HG03135 (cell line): Measurements from ENCODE around the gene RFX3.

ENCODE experiments used
- ATAC-seq: cut with Tn5 transposase; IDR thresholded peaks from one replicate; pipeline ENCODE4 v1.9.1; 2021; ENCODE audit warnings: mild to moderate bottlenecking, moderate library complexity; ENCODE audit not compliant: unreplicated experiment

Gene RFX3

GRCh38 chr9:3525836-3526164 lies at the start of gene RFX3:
RFX3 (minus strand) TSS chr9:3526001; CDS start chr9:3395588, 130,413 bp downstream.
- peak; percentile 52 for ATAC-seq

DNA sequence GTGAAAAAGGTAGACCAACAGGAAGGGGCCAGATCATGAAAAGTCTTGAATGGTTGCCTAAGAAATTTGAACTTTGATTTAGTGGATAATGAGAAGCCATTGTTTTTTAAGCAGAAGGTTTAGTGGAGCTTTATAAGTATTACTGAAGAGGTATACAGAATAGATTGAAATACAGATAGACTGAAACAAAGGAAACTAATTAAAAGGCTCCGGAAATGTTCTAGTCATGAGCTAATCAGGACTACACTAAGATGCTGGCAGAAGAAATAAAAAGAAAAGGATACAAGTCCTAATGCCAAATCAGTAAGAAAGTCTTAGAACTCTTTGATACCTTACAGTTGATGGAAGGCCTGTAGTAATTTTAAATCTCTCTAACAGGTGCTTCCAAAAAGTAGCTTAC lies 45.7 kb upstream of the RFX3 start:
- no peak for ATAC-seq

DNA sequence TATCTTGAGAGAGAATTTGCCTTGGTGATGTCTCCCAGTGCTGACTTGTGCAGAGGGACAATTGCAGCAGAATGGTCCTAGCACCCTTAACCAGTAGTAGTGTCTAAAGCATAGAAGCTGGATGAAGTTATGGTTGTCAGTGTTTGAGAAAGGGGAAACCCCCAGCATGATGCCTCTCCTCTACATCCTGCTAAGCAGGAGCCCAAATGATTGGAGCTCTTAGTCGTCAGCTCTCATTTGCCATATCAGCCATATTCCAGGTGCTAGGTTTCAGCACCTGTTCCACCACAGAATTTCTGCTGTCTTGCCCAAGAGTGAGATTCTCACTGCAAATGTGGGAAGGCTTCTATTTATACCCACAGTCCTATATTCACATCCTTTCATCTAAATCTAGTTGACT lies 43.7 kb upstream of the RFX3 start:
- ATAC-seq: no peak

- ATAC-seq: no peak
Measured at GRCh38 chr9:3567988-3568387, 42.2 kb upstream of the RFX3 start.

- ATAC-seq: no peak
Measured at GRCh38 chr9:3553076-3553765, 27.4 kb upstream of the RFX3 start.

GRCh38 chr9:3549225-3549624 lies 23.4 kb upstream of the RFX3 start:
- ATAC-seq: no peak

DNA sequence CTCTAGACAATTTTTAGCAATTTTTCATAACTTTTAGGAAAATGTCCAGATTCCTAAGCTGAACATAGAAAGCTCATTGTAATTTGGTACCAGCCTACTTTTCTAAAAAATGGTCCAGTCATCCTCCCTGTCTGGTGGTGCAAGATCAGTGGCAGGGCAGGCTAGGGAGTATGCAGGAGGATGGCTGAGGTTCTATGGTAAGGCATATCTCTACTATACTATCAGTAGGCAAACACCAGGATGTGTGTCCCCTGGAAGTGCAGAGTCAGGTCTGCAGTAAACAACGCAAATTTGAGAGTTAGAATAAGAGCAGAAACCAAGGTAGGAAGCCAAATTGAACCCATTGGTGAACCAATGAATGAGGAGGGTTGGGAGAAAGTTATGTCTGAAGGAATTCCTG lies 22.8 kb upstream of the RFX3 start:
- no peak for ATAC-seq

DNA sequence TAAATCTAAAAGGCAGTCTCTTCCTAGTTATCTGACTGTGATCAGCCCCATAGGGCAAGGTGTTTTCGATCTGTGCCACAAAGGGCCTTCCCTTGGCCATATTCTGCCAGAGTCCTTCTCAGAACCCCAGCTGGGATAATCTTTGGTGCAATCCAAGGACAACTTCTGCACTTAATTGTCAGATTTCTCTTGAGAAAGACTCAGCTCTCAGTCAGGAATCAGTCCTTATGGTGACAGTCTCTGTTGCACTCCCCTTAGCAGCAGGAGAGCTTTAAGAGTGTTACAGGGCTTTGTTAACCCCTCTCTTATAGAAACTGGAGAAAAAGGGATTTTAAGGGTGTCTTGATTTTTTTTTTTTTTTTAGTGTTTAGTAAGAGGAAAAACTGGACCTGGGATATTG lies 15.4 kb upstream of the RFX3 start:
- ATAC-seq: no peak

- ATAC-seq: no peak
Measured at GRCh38 chr9:3534614-3535404, 9.0 kb upstream of the RFX3 start.

- ATAC-seq: no peak
Measured at GRCh38 chr9:3532158-3532557, 6.4 kb upstream of the RFX3 start.

DNA sequence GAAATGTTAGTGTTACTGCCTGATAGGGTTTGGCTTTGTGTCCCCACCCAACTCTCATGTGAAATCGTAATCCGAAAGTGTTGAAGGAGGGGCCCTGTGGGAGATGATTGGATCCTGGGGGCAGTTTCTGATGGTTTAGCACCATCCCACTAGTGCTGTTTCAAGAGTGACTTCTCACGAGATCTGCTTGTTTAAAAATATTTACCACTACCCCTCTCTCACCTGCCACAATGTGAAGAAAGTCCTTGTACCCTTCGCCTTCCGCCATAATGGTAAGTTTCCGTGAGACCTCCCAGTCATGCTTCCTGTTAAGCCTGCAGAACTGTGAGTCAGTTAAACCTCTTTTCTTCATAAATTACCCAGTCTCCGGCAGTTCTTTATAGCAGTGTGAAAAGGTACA lies 2.6 kb upstream of the RFX3 start:
- no peak for ATAC-seq

DNA sequence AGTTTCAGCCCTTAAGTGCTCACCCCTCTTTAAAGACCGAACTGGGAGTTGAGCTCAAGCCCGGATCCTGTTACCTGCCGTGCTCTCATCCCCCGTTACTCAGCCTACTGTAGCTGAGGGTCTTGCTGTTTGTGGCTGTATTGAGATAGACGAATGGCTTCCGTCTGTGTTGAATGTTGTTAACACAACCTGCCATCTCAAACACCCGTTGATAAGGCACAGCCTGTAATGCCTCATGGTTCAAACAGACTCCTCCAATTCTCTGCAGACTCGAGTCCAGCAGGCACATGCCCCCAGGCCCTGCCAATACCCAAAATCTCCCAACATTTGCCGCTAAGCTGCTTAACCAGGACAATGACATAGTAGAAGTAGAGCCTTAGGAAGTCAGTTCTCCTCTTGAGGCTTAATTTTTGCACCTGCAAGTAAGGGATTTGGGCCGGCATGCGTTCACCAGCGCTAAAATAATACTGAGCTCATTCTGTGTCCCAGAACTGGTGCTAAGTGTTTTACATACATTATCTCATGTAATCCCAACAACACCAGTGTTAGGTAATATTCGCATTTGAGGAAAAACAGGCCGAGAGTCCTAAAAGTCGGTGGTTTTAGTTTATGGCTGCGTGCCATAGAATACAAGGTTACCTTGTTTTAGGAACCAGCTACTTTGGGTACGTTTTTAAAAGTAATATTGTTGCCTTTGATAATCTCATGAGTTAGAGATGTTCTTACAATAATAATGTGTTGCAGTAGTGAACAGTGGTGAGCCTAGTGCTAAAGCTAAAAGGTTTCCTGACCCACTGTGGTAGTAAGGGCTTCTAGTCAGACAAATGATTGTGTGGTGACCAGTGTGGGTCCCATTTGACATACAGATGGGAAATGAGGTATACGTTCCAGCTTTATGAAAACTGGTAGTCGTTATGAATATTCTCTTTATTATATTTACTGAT lies 1.5 kb upstream of the RFX3 start:
- no peak for ATAC-seq

GRCh38 chr9:3526165-3526996 lies 580 bp upstream of the RFX3 start:
- ATAC-seq: peak; percentile 60

DNA sequence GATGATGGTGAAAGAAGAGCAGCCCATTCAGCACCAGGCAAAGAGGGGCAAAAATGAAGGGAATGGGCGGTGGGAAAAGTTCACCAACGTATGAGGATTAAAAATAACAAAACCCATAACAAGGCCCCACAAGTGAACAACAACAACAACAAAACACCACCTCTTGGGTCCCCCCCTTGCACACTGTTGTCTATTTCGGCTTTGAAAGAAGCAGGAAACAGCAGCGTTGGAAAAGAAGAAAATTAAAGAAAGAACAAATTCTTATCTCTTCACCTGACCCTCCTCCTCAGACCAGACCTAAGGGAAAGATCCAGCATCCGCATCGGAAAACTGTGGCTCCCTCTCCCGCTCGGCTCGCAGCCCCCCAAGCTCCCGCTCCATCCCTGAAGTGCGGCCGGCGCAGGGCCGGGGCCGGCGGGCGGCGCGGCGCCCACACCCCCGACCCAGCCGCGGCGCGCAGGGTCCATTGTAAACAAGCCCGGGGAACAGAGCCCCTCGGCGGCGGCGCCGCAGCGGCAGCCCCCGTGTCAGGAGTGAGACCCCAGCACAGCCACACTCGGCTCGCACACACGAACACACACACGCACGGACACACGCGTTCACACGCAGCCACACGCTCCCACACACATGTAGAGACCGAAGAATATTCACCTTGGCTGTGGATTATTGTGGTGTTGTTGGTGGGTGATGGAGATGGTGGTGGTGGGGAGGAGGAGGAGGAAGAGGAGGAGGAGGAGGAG lies 535 bp downstream of the RFX3 start:
- ATAC-seq: no peak

DNA sequence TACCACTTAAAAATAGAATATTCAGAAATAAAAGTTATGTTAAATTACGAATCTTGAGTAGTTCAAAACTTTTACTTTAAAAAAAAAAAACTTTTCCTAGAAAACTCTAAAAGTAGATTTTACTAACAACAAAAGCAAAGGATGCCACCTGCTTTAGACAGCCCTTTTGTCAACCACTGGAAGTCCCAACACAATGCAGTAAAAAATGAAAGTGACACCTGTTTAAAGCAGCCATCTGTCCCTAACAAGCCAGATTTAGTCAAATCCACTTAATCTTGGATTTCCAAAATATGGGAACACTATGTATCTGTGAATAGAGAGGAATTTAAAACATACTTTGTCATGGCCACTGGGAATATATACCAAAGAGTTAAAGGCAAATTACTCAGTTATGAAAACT lies 3.8 kb downstream of the RFX3 start:
- ATAC-seq: no peak

GRCh38 chr9:3520564-3520963 lies 5.2 kb downstream of the RFX3 start:
- ATAC-seq: no peak

- no peak for ATAC-seq
Measured at GRCh38 chr9:3517377-3518048, 8.3 kb downstream of the RFX3 start.

GRCh38 chr9:3516667-3517330 lies 9.0 kb downstream of the RFX3 start:
- no peak for ATAC-seq

- ATAC-seq: no peak
Measured at GRCh38 chr9:3515405-3515804, 10.4 kb downstream of the RFX3 start.
